Astrocyte (in vitro differentiated cells and primary cell): ENCODE data around the gene RNF157. TPM values are rescaled to one million over a fixed set of nuclear protein-coding genes. Genes with fewer than 3 reads are reported as not detected.

Experiments used
- DNase-seq: peaks from one replicate; pipeline ENCODE4 v3.0.0-alpha.2; 2010; ENCODE audit warnings: low read depth
- FAIRE-seq: peaks from 2 replicates; lab custom pipeline; 2011; peaks lifted over from hg19 to GRCh38; lab: Jason Lieb, UNC
- H2AFZ ChIP-seq: 2 replicates; pipeline ENCODE4 v1.6.0; 2012; ENCODE audit warnings: low read depth, low read length, inconsistent platforms
- H3K27ac ChIP-seq: 2 replicates; pipeline ENCODE4 v1.5.1; 2011; ENCODE audit warnings: low read depth, low read length, inconsistent platforms
- H3K27me3 ChIP-seq: 2 replicates; pipeline ENCODE4 v1.6.0; 2011; ENCODE audit warnings: low read length, inconsistent platforms; ENCODE audit not compliant: insufficient read depth
- H3K36me3 ChIP-seq: 2 replicates; pipeline ENCODE4 v1.5.1; 2011; ENCODE audit warnings: low read length, inconsistent platforms; ENCODE audit not compliant: insufficient read depth
- H3K4me1 ChIP-seq: 2 replicates; pipeline ENCODE4 v1.5.1; 2011; ENCODE audit warnings: low read length, inconsistent platforms; ENCODE audit not compliant: insufficient read depth
- H3K4me2 ChIP-seq: 2 replicates; pipeline ENCODE4 v1.6.0; 2012; ENCODE audit warnings: low read length, inconsistent platforms
- H3K4me3 ChIP-seq: 2 replicates; pipeline ENCODE4 v1.5.1; 2011; ENCODE audit warnings: low read depth, mild to moderate bottlenecking, low read length, inconsistent platforms; ENCODE audit not compliant: insufficient read depth
- H3K79me2 ChIP-seq: 2 replicates; pipeline ENCODE4 v1.6.0; 2012; ENCODE audit warnings: mild to moderate bottlenecking, low read length, inconsistent platforms; ENCODE audit not compliant: insufficient read depth
- H3K9ac ChIP-seq: 2 replicates; pipeline ENCODE4 v1.6.0; 2012; ENCODE audit warnings: mild to moderate bottlenecking, low read length, inconsistent platforms
- H3K9me3 ChIP-seq: 2 replicates; pipeline ENCODE4 v1.5.1; 2012; ENCODE audit warnings: low read depth, mild to moderate bottlenecking, low read length, inconsistent platforms; ENCODE audit not compliant: insufficient read depth
- H4K20me1 ChIP-seq: 2 replicates; pipeline ENCODE4 v1.6.0; 2012; ENCODE audit warnings: low read length, inconsistent platforms; ENCODE audit not compliant: insufficient read depth
- H3K27ac Mint-ChIP-seq: one replicate; pipeline ENCODE4 v1.8.0; 2021; ENCODE audit warnings: mild to moderate bottlenecking, mixed read lengths; ENCODE audit not compliant: unreplicated experiment
- H3K27me3 Mint-ChIP-seq: one replicate; pipeline ENCODE4 v1.8.0; 2021; ENCODE audit warnings: low read depth, mixed read lengths; ENCODE audit not compliant: unreplicated experiment
- H3K36me3 Mint-ChIP-seq: one replicate; pipeline ENCODE4 v1.8.0; 2021; ENCODE audit warnings: low read depth, mixed read lengths; ENCODE audit not compliant: unreplicated experiment
- H3K4me1 Mint-ChIP-seq: one replicate; pipeline ENCODE4 v1.8.0; 2021; ENCODE audit warnings: low read depth, mixed read lengths; ENCODE audit not compliant: unreplicated experiment
- H3K4me3 Mint-ChIP-seq: one replicate; pipeline ENCODE4 v1.8.0; 2021; ENCODE audit warnings: mild to moderate bottlenecking, moderate library complexity, mixed read lengths; ENCODE audit not compliant: unreplicated experiment
- H3K9me3 Mint-ChIP-seq: one replicate; pipeline ENCODE4 v1.8.0; 2021; ENCODE audit warnings: mild to moderate bottlenecking, mixed read lengths; ENCODE audit not compliant: unreplicated experiment
- CTCF ChIP-seq: IDR thresholded peaks from 2 replicates; pipeline ENCODE4 v1.5.1; 2011; ENCODE audit warnings: low read depth, mild to moderate bottlenecking, inconsistent platforms, low read length, moderate library complexity; ENCODE audit not compliant: insufficient read depth
- EZH2 ChIP-seq: IDR thresholded peaks from 2 replicates; pipeline ENCODE4 v1.6.1; 2012; ENCODE audit warnings: mild to moderate bottlenecking, low read length, inconsistent platforms; ENCODE audit not compliant: insufficient read depth
- total RNA-seq: library from RNA; stranded (reverse); gene quantifications from 2 replicates; pipeline ENCODE4 v1.2.1, GENCODE V29; 2021

Gene RNF157
- total RNA-seq, 1 donor from 2014 or later = 1.4 TPM

GRCh38 chr17:76252040-76252954 is 12.0 kb upstream of the RNF157 start:
- Mint-ChIP-seq H3K27ac (peak overlapping the region; percentile 82), H3K36me3 (no peaks in the 10 kb centered on the region)

GRCh38 chr17:76251478-76252039 is 11.3 kb upstream of the RNF157 start:
- DNase-seq (no peak), FAIRE-seq (no peak)

More at GRCh38 chr17:76252040-76252954, 12.0 kb upstream of the RNF157 start:
- peak; percentile 79 for DNase-seq
- no peak for FAIRE-seq
- H3K4me2 ChIP-seq = peak overlapping the region; percentile 9
- no peak overlapping the region for H3K4me3 ChIP-seq
- no peaks in the 10 kb centered on the region for H3K36me3 ChIP-seq
- TF ChIP-seq CTCF (no peak), EZH2 (no peak)
- Mint-ChIP-seq H3K4me1 (peaks cover 17% of the 10 kb centered on the region), H3K4me3 (peak overlapping the region; percentile 13), H3K27me3 (no peaks in the 10 kb centered on the region), H3K9me3 (no peaks in the 10 kb centered on the region)
- H3K27me3 ChIP-seq = no peaks in the 10 kb centered on the region
- no peaks in the 10 kb centered on the region for H4K20me1 ChIP-seq
- H2AFZ ChIP-seq = no peak overlapping the region
- H3K79me2 ChIP-seq = no peaks in the 10 kb centered on the region
- H3K4me1 ChIP-seq = peaks cover 2% of the 10 kb centered on the region
- no peak overlapping the region for H3K27ac ChIP-seq
- no peaks in the 10 kb centered on the region for H3K9me3 ChIP-seq
- H3K9ac ChIP-seq = no peak overlapping the region

More at GRCh38 chr17:76251478-76252039, 11.3 kb upstream of the RNF157 start:
- no peak overlapping the region for H3K4me2 ChIP-seq
- peak overlapping the region; percentile 82 for H3K27ac Mint-ChIP-seq
- peaks cover 1% of the 10 kb centered on the region for H3K27me3 Mint-ChIP-seq
- H3K36me3 ChIP-seq = no peaks in the 10 kb centered on the region
- no peak overlapping the region for H3K4me3 ChIP-seq
- no peak overlapping the region for H3K27ac ChIP-seq
- H3K9me3 Mint-ChIP-seq = no peaks in the 10 kb centered on the region
- H4K20me1 ChIP-seq = no peaks in the 10 kb centered on the region
- H3K27me3 ChIP-seq = peaks cover 2% of the 10 kb centered on the region
- no peak for TF ChIP-seq CTCF
- TF ChIP-seq EZH2 = no peak
- no peaks in the 10 kb centered on the region for H3K36me3 Mint-ChIP-seq
- peaks cover 19% of the 10 kb centered on the region for H3K4me1 Mint-ChIP-seq
- H2AFZ ChIP-seq = no peak overlapping the region
- no peak overlapping the region for H3K4me3 Mint-ChIP-seq
- no peak overlapping the region for H3K9ac ChIP-seq
- H3K4me1 ChIP-seq = peaks cover 2% of the 10 kb centered on the region
- H3K9me3 ChIP-seq = no peaks in the 10 kb centered on the region
- no peaks in the 10 kb centered on the region for H3K79me2 ChIP-seq
